GM18861 (cell line): Measurements from ENCODE around the gene ELFN1.
"Not testable (repeated sequence)": the region's sequence is repeated elsewhere in the genome, so short reads cannot be mapped to it uniquely, and the experiment has no call there.

Experiments
- ATAC-seq: cut with Tn5 transposase; IDR thresholded peaks from one replicate; pipeline ENCODE4 v1.9.1; 2021; ENCODE audit not compliant: unreplicated experiment

ELFN1 gene

GRCh38 chr7:1752771-1753563, 82.9 kb downstream of the ELFN1 start:
- no peak for ATAC-seq

- ATAC-seq: no peak
Measured at GRCh38 chr7:1753564-1753867, 83.4 kb downstream of the ELFN1 start.

- ATAC-seq: no peak
Measured at GRCh38 chr7:1754345-1754908, 84.3 kb downstream of the ELFN1 start.

GRCh38 chr7:1755783-1756625, 85.9 kb downstream of the ELFN1 start:
- no peak for ATAC-seq

- no peak for ATAC-seq
Measured at GRCh38 chr7:1757601-1758000, 87.5 kb downstream of the ELFN1 start.

GRCh38 chr7:1758028-1758858, 88.2 kb downstream of the ELFN1 start:
- no peak for ATAC-seq

GRCh38 chr7:1758859-1759521, 88.9 kb downstream of the ELFN1 start:
- ATAC-seq: no peak

- ATAC-seq: no peak
Measured at GRCh38 chr7:1761097-1761496, 91.0 kb downstream of the ELFN1 start.

- ATAC-seq: no peak
Measured at GRCh38 chr7:1761774-1762173, 91.7 kb downstream of the ELFN1 start.

- no peak for ATAC-seq
Measured at GRCh38 chr7:1762238-1762945, 92.3 kb downstream of the ELFN1 start.

GRCh38 chr7:1763033-1763432, 93.0 kb downstream of the ELFN1 start:
- no peak for ATAC-seq

GRCh38 chr7:1763911-1764310, 93.8 kb downstream of the ELFN1 start:
- ATAC-seq: not testable (repeated sequence)

GRCh38 chr7:1765336-1765735, 95.3 kb downstream of the ELFN1 start:
- no peak for ATAC-seq

- ATAC-seq: no peak
Measured at GRCh38 chr7:1767524-1767923, 97.4 kb downstream of the ELFN1 start.

GRCh38 chr7:1768832-1769231, 98.8 kb downstream of the ELFN1 start:
- ATAC-seq: no peak

GRCh38 chr7:1769286-1770200, 99.5 kb downstream of the ELFN1 start:
- ATAC-seq: no peak

GRCh38 chr7:1770331-1770730, 100.3 kb downstream of the ELFN1 start:
- no peak for ATAC-seq

GRCh38 chr7:1775389-1775788, 105.3 kb downstream of the ELFN1 start:
- no peak for ATAC-seq

- ATAC-seq: no peak
Measured at GRCh38 chr7:1777122-1777521, 107.0 kb downstream of the ELFN1 start.
